ENCODE data around the gene PLA2G4F. TPM values are rescaled to one million over a fixed set of nuclear protein-coding genes. Genes with fewer than 3 reads are reported as not detected.

PLA2G4F gene
- polyA plus RNA-seq, 1 experiment, result not detected

DNA sequence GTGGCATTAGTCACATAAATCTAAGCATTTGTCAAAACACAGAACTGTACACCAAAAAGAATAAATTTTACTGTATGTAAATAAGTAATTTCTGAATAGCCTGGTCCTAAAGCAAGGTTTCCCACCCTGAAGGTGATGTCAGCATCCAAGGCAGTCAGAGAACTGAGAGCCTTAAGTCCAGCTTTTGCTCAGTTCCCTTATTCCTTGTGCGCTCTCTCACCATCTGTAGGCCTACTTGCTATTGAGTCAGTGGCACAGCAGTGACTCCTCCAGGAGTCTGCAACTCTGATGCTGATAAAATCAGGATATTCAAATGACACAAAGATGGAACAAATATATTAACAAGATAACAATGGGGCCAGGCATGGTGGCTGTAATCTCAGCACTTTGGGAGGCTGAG, 29.4 kb upstream of the PLA2G4F start:
- CTCF ChIA-PET, result no interaction called here
- POLR2A ChIA-PET, result no interaction called here
- TF ChIP-seq, protein P1, sequence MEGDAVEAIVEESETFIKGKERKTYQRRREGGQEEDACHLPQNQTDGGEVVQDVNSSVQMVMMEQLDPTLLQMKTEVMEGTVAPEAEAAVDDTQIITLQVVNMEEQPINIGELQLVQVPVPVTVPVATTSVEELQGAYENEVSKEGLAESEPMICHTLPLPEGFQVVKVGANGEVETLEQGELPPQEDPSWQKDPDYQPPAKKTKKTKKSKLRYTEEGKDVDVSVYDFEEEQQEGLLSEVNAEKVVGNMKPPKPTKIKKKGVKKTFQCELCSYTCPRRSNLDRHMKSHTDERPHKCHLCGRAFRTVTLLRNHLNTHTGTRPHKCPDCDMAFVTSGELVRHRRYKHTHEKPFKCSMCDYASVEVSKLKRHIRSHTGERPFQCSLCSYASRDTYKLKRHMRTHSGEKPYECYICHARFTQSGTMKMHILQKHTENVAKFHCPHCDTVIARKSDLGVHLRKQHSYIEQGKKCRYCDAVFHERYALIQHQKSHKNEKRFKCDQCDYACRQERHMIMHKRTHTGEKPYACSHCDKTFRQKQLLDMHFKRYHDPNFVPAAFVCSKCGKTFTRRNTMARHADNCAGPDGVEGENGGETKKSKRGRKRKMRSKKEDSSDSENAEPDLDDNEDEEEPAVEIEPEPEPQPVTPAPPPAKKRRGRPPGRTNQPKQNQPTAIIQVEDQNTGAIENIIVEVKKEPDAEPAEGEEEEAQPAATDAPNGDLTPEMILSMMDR (IDR thresholded peaks at IDR 0.05; ENCODE audit: insufficient read depth, low read depth, low read length), result no peak
- H3K4me3 ChIP-seq (ENCODE audit: low read depth, low read length), result no peak overlapping the region
- peaks cover 18% of the 10 kb centered on the region for H3K36me3 ChIP-seq (ENCODE audit: control insufficient read depth, insufficient read depth, low read length)
- no peaks in the 10 kb centered on the region for H3K27me3 ChIP-seq (ENCODE audit: control insufficient read depth, insufficient read depth, low read length)
- DNase-seq (ENCODE audit: low read depth), result no peak

DNA sequence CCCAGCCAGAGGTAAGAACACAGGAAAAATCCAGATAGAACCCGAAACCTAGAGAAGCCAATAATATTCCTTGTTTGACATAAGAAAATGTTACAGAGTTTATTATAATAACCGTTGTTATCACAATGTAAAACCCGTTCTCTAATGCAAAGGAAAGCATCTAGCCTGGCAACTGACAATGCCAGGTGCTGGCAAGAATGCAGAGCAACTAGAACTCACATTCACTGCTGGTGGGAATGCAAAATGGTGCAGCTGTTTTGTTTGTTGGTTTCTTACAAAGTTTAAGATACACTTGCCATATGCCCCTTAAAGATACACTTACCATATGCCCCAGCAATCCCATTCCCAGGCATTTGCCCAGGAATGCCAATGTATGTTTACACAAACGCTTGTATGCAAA, 28.3 kb upstream of the PLA2G4F start:
- Histone ChIP-seq H3K27me3 (ENCODE audit: control insufficient read depth, insufficient read depth, low read length) (no peaks in the 10 kb centered on the region), H3K4me3 (ENCODE audit: low read depth, low read length) (no peak overlapping the region), H3K36me3 (ENCODE audit: control insufficient read depth, insufficient read depth, low read length) (peaks cover 16% of the 10 kb centered on the region)
- CTCF ChIA-PET, result interaction anchor here (0.7 kb wide), 1 partner anchor 15 kb away, joined by 3 read pairs; no protein-coding TSS in a partner anchor
- DNase-seq (ENCODE audit: low read depth), result no peak
- TF ChIP-seq, protein P1 (IDR thresholded peaks at IDR 0.05; ENCODE audit: insufficient read depth, low read depth, low read length), result no peak
- POLR2A ChIA-PET, result no interaction called here

DNA sequence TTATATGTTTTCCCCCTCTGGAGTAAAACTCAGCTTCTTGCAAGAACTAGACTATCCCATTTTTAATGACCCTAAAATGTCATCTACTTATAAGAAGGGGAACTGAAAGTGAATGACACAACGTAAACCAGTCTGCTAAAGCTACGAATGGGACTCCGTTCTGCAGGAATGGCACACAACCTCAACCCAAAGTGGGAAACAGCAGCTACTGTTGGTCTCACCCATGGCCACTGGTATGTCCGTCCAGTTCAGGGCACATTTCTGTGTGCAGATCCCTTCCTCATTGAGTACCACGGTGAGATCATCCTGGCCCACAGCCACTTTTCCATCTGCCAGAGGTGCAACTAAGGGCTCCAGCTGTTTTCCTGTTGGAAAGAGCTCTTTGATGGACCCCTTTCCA, 27.9 kb upstream of the PLA2G4F start:
- no peak for DNase-seq (ENCODE audit: low read depth)
- TF ChIP-seq, protein P1 (IDR thresholded peaks at IDR 0.05; ENCODE audit: insufficient read depth, low read depth, low read length), result no peak
- POLR2A ChIA-PET, result no interaction called here
- peaks cover 16% of the 10 kb centered on the region for H3K36me3 ChIP-seq (ENCODE audit: control insufficient read depth, insufficient read depth, low read length)
- CTCF ChIA-PET, result interaction anchor here (0.7 kb wide), 1 partner anchor 15 kb away, joined by 3 read pairs; no protein-coding TSS in a partner anchor
- H3K27me3 ChIP-seq (ENCODE audit: control insufficient read depth, insufficient read depth, low read length), result no peaks in the 10 kb centered on the region
- H3K4me3 ChIP-seq (ENCODE audit: low read depth, low read length), result no peak overlapping the region

DNA sequence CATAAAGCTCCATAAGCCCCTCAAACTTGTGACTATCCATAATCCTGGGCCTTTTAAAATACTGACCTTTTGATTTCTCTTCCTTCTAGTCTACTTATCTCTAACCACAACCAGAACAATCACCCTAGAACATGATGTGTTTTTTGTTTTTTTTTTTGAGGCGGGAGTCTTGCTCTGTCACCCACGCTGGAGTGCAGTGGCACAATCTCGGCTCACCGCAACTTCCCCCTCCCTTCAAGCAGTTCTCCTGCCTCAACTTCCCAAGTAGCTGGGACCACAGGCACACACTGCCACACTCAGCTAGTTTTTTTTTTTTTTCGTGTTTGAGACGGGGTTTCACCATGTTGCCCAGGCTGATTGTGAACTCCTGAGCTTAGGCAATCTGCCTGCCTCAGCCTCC, 26.5 kb upstream of the PLA2G4F start:
- H3K4me3 ChIP-seq (ENCODE audit: low read depth, low read length), result no peak overlapping the region
- no peaks in the 10 kb centered on the region for H3K27me3 ChIP-seq (ENCODE audit: control insufficient read depth, insufficient read depth, low read length)
- TF ChIP-seq, protein P1 (IDR thresholded peaks at IDR 0.05; ENCODE audit: insufficient read depth, low read depth, low read length), result no peak
- POLR2A ChIA-PET, result no interaction called here
- CTCF ChIA-PET, result interaction anchor here (0.6 kb wide), 1 partner anchor 284 kb away, joined by 5 read pairs; no protein-coding TSS in a partner anchor
- peaks cover 15% of the 10 kb centered on the region for H3K36me3 ChIP-seq (ENCODE audit: control insufficient read depth, insufficient read depth, low read length)
- DNase-seq (ENCODE audit: low read depth), result no peak

DNA sequence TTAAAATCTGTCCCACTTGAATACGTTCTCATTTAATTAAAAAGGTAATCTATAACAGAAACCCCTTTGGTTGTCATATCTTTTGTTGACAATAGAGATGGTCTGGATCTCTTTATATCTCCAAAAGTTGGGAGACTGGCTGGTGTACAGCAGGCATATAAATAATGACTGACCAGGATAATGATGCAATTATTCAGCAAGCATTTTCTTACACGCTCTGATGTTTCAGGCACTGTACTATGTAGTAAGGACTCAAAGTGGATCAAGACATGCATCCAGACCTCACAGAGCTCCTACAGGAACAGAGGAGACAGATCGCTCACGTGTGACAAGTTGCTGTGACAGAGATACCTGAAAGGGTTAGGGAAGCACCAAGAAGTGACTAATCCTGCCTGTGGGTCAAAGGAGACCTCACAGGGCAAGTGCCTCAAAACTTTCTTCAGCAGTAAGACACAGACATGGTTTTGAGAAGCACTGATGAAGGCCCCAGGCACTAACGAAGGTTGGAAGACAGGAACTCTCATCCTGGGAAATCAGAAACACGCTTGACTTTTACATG, 26.0 kb upstream of the PLA2G4F start:
- no peak overlapping the region for H3K4me3 ChIP-seq (ENCODE audit: low read depth, low read length)
- TF ChIP-seq, protein P1 (IDR thresholded peaks at IDR 0.05; ENCODE audit: insufficient read depth, low read depth, low read length), result no peak
- CTCF ChIA-PET, result interaction anchor here (0.6 kb wide), 1 partner anchor 284 kb away, joined by 5 read pairs; no protein-coding TSS in a partner anchor
- DNase-seq (ENCODE audit: low read depth), result no peak
- peaks cover 10% of the 10 kb centered on the region for H3K36me3 ChIP-seq (ENCODE audit: control insufficient read depth, insufficient read depth, low read length)
- POLR2A ChIA-PET, result no interaction called here
- H3K27me3 ChIP-seq (ENCODE audit: control insufficient read depth, insufficient read depth, low read length), result no peaks in the 10 kb centered on the region

Data from BJ (cell line).